ENCODE measurements around the gene DNAJC4. TPM values are rescaled to one million over a fixed set of nuclear protein-coding genes. Genes with fewer than 3 reads are reported as not detected.

The DNAJC4 gene
- total and polyA plus RNA-seq, 9 of the 15 experiments (the other 6 are each of a cell fraction or from before 2014, with no cell fraction given), result 4.0 to 32.6 (median 19.9) TPM

DNA sequence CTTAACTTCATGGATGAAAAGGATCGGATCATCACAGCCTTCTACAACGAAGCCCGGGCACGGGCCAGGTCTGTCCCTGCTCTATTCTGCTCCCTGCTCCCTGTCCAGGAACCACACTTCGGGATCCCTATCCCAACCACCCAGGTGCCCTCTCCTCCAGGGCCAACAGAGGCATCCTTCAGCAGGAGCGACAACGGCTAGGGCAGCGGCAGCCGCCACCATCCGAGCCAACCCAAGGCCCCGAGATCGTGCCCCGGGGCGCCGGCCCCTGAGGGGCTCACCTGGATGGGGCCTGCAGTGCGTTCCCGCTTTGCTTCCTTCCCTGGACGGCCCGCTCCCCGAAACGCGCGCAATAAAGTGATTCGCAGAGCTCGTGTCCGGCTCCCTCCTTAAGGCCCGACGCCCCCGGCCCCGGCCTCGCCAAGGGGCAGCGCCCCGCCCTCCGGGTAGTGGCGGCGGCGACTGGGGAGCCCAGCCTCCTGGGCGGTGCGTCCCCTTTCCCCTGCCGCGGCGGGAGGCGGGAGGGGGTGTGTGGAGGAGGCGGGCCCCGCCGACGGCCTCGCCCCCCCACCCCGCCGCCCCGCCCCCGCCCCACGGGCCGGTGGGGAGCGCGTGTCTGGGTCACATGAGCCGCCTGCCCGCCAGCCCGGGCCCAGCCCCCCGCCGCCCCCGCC lies 3.7 kb downstream of the DNAJC4 start, which contains the start of gene VEGFB (continued):
- TF ChIP-seq, protein P1, sequence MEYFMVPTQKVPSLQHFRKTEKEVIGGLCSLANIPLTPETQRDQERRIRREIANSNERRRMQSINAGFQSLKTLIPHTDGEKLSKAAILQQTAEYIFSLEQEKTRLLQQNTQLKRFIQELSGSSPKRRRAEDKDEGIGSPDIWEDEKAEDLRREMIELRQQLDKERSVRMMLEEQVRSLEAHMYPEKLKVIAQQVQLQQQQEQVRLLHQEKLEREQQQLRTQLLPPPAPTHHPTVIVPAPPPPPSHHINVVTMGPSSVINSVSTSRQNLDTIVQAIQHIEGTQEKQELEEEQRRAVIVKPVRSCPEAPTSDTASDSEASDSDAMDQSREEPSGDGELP (CRISPR knock-in tag; IDR thresholded peaks at IDR 0.05; ENCODE audit: borderline replicate concordance), result peak; percentile 41; the same call in 1 of the 2 replicates
- TF ChIP-seq CHD2 (IDR thresholded peaks at IDR 0.05; ENCODE audit: low read depth, low read length) (no peak), NUFIP1 (IDR thresholded peaks at IDR 0.05; ENCODE audit: partially characterized antibody) (no peak), GABPA (tag; conservative IDR thresholded peaks at IDR 0.05; ENCODE audit: low read depth) (no peak; the same call in 1 of the 2 replicates), HNRNPL (IDR thresholded peaks at IDR 0.05; ENCODE audit: low read depth, low read length) (peak; percentile 46; the same call in 1 of the 2 replicates), ZNF280B (CRISPR knock-in tag; IDR thresholded peaks at IDR 0.05) (no peak), ZHX1 (conservative IDR thresholded peaks at IDR 0.05; ENCODE audit: low read length) (no peak)
- TF ChIP-seq, protein P2, sequence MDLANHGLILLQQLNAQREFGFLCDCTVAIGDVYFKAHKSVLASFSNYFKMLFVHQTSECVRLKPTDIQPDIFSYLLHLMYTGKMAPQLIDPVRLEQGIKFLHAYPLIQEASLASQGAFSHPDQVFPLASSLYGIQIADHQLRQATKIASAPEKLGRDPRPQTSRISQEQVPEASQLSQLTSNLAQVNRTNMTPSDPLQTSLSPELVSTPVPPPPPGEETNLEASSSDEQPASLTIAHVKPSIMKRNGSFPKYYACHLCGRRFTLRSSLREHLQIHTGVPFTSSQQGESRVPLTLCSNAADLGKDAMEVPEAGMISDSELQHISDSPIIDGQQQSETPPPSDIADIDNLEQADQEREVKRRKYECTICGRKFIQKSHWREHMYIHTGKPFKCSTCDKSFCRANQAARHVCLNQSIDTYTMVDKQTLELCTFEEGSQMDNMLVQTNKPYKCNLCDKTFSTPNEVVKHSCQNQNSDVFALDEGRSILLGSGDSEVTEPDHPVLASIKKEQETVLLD (IDR thresholded peaks at IDR 0.05), result no peak
- TF ChIP-seq, protein P3, sequence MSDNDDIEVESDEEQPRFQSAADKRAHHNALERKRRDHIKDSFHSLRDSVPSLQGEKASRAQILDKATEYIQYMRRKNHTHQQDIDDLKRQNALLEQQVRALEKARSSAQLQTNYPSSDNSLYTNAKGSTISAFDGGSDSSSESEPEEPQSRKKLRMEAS (CRISPR knock-in tag; IDR thresholded peaks at IDR 0.05), result peak; percentile 46; the same call in 1 of the 2 replicates
- TF ChIP-seq, protein P4, sequence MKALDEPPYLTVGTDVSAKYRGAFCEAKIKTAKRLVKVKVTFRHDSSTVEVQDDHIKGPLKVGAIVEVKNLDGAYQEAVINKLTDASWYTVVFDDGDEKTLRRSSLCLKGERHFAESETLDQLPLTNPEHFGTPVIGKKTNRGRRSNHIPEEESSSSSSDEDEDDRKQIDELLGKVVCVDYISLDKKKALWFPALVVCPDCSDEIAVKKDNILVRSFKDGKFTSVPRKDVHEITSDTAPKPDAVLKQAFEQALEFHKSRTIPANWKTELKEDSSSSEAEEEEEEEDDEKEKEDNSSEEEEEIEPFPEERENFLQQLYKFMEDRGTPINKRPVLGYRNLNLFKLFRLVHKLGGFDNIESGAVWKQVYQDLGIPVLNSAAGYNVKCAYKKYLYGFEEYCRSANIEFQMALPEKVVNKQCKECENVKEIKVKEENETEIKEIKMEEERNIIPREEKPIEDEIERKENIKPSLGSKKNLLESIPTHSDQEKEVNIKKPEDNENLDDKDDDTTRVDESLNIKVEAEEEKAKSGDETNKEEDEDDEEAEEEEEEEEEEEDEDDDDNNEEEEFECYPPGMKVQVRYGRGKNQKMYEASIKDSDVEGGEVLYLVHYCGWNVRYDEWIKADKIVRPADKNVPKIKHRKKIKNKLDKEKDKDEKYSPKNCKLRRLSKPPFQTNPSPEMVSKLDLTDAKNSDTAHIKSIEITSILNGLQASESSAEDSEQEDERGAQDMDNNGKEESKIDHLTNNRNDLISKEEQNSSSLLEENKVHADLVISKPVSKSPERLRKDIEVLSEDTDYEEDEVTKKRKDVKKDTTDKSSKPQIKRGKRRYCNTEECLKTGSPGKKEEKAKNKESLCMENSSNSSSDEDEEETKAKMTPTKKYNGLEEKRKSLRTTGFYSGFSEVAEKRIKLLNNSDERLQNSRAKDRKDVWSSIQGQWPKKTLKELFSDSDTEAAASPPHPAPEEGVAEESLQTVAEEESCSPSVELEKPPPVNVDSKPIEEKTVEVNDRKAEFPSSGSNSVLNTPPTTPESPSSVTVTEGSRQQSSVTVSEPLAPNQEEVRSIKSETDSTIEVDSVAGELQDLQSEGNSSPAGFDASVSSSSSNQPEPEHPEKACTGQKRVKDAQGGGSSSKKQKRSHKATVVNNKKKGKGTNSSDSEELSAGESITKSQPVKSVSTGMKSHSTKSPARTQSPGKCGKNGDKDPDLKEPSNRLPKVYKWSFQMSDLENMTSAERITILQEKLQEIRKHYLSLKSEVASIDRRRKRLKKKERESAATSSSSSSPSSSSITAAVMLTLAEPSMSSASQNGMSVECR (CRISPR knock-in tag; IDR thresholded peaks at IDR 0.05), result 0 out of 2 replicates have a peak, but pooled peaks have one; percentile 45
- TF ChIP-seq, protein P5, sequence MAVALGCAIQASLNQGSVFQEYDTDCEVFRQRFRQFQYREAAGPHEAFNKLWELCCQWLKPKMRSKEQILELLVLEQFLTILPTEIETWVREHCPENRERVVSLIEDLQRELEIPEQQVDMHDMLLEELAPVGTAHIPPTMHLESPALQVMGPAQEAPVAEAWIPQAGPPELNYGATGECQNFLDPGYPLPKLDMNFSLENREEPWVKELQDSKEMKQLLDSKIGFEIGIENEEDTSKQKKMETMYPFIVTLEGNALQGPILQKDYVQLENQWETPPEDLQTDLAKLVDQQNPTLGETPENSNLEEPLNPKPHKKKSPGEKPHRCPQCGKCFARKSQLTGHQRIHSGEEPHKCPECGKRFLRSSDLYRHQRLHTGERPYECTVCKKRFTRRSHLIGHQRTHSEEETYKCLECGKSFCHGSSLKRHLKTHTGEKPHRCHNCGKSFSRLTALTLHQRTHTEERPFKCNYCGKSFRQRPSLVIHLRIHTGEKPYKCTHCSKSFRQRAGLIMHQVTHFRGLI (CRISPR knock-in tag; IDR thresholded peaks at IDR 0.05), result no peak
